Uterus (tissue), 2 donors: Measurements from ENCODE around the gene LRRC4C.

Experiments used
- CTCF ChIP-seq, 4 experiments: fragments of 200-600 bp in 2 of 4; fragments of 450-650 bp in 2 of 4; sonication (generic) in 2 of 4; IDR thresholded peaks; one replicate each; pipeline ENCODE4 v1.5.1; 2016 to 2019; ENCODE audit warnings: antibody characterized with exemption in 4 of 4, mild to moderate bottlenecking in 2 of 4, moderate library complexity in 1 of 4
- POLR2A ChIP-seq, 2 donors: fragments of 450-650 bp; IDR thresholded peaks; one replicate each; pipeline ENCODE4 v1.6.1; 2016; ENCODE audit warnings: antibody characterized with exemption in 2 of 2, mild to moderate bottlenecking in 1 of 2, moderate library complexity in 1 of 2

GRCh38 chr11:40517122-40517521 lies 942.3 kb downstream of the LRRC4C start:
- TF ChIP-seq CTCF (IDR thresholded peaks at IDR 0.05) (no peak), POLR2A (IDR thresholded peaks at IDR 0.05) (no peak)
